Measurements from ENCODE around the gene CDH4.

Gene CDH4

DNA sequence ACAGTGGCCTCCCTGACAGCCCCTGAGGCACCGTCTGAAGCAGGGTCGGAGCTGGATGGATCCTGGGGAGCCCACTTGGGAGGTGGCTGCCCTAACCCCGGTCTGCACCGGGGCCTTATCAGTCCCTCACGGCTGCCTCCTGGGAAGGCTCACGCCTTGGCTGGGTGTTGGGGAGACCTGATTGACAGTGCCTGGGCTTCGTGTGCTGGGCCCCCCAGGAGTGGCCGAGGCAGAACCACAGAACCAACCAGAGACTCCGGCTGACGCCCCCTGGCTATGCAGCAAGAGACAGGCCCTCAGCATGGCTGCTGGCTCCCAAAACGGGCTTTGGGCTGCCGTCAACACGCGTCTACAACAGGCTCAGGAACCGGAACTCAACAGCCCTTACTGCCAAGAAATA is 594.0 kb downstream of the CDH4 start:
- TF ChIP-seq POLR2AphosphoS5 (IDR thresholded peaks at IDR 0.05; ENCODE audit: low read depth, low read length) (no peak), FOXP2 (optimal IDR thresholded peaks at IDR 0.05; ENCODE audit: borderline replicate concordance, extremely low read depth, extremely low read length, insufficient read depth) (no peak), TAF1 (IDR thresholded peaks at IDR 0.05; ENCODE audit: borderline replicate concordance, insufficient read depth, low read length) (no peak), REST (IDR thresholded peaks at IDR 0.05; ENCODE audit: insufficient read depth in 1 of 2, low read depth in 2 of 2, low read length in 2 of 2) (no peak), SIN3A (IDR thresholded peaks at IDR 0.05; ENCODE audit: borderline replicate concordance, insufficient read depth, low read length) (no peak)

DNA sequence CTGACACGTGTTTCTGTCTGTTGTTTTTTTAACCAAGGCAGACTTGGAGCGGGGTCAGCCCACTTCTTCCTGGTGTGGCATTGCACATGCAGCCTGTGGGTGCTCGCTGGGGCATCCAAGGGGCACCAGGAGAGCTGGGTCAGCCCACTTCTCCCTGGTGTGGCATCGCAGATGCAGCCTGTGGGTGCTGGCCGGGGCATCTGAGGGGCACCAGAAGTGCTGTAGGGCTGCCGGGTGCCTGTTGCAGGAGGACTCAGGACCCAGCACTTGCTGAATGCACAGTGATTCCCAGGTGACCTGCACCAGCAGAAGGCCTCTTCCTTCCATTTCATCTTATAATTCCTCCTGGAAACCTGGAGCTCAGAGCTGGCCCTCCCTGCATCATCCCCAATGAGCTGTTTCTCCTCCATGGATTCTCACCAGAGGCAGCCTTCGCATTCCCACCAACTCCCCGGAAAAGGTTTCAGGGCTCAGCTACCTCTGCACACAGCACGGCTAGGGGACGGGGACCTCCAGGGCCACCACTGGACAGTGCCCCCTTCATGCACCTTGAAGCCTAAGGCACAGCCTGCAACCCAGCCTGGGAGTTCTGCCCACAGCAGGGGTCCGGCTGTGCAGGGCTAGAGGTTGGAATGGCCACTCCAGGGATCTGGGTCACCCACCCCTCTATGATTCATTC is 594.8 kb downstream of the CDH4 start:
- TF ChIP-seq FOXP2 (optimal IDR thresholded peaks at IDR 0.05; ENCODE audit: borderline replicate concordance, extremely low read depth, extremely low read length, insufficient read depth) (no peak), REST (IDR thresholded peaks at IDR 0.05; ENCODE audit: insufficient read depth in 1 of 2, low read depth in 2 of 2, low read length in 2 of 2) (no peak), TAF1 (IDR thresholded peaks at IDR 0.05; ENCODE audit: borderline replicate concordance, insufficient read depth, low read length) (no peak), POLR2AphosphoS5 (IDR thresholded peaks at IDR 0.05; ENCODE audit: low read depth, low read length) (no peak), SIN3A (IDR thresholded peaks at IDR 0.05; ENCODE audit: borderline replicate concordance, insufficient read depth, low read length) (no peak)

DNA sequence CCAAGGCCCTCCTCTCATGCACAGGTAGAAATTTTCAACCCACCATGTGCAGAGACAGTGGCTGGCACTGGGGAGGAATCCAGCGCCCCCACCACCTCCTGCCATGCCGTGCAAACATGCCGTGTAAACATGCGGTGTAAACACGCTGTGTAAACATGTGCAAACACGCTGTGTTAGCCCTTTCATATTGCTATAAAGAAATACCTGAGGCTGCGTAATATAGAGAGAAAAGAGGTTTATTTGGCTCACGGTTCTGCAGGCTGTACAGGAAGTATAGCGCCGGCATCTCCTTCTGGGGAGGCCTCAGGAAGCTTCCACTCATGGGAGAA is 595.3 kb downstream of the CDH4 start:
- TF ChIP-seq REST (IDR thresholded peaks at IDR 0.05; ENCODE audit: insufficient read depth in 1 of 2, low read depth in 2 of 2, low read length in 2 of 2) (no peak), SIN3A (IDR thresholded peaks at IDR 0.05; ENCODE audit: borderline replicate concordance, insufficient read depth, low read length) (no peak), TAF1 (IDR thresholded peaks at IDR 0.05; ENCODE audit: borderline replicate concordance, insufficient read depth, low read length) (no peak), POLR2AphosphoS5 (IDR thresholded peaks at IDR 0.05; ENCODE audit: low read depth, low read length) (no peak), FOXP2 (optimal IDR thresholded peaks at IDR 0.05; ENCODE audit: borderline replicate concordance, extremely low read depth, extremely low read length, insufficient read depth) (no peak)

GRCh38 chr20:61847986-61848385 is 595.9 kb downstream of the CDH4 start:
- no peak for TF ChIP-seq FOXP2 (optimal IDR thresholded peaks at IDR 0.05; ENCODE audit: borderline replicate concordance, extremely low read depth, extremely low read length, insufficient read depth)
- TF ChIP-seq TAF1 (IDR thresholded peaks at IDR 0.05; ENCODE audit: borderline replicate concordance, insufficient read depth, low read length) = no peak
- no peak for TF ChIP-seq POLR2AphosphoS5 (IDR thresholded peaks at IDR 0.05; ENCODE audit: low read depth, low read length)
- TF ChIP-seq SIN3A (IDR thresholded peaks at IDR 0.05; ENCODE audit: borderline replicate concordance, insufficient read depth, low read length) = no peak
- no peak for TF ChIP-seq REST (IDR thresholded peaks at IDR 0.05; ENCODE audit: insufficient read depth in 1 of 2, low read depth in 2 of 2, low read length in 2 of 2)

All from PFSK-1 (cell line).